K562 (cell line): ENCODE data around the gene TMEM200B. TPM values are rescaled to one million over a fixed set of nuclear protein-coding genes. Genes with fewer than 3 reads are reported as not detected.

Experiments
- ADNP ChIP-seq: fragments of 200-800 bp; sonication (Bioruptor generic); IDR thresholded peaks from 2 replicates; pipeline ENCODE4 v1.6.1; 2016; ENCODE audit warnings: missing genetic modification characterization, missing compliant biosample characterization
- ARNT ChIP-seq, 2 experiments: fragments of 450-650 bp; IDR thresholded peaks; 2 replicates each; pipeline ENCODE4 v1.6.1; 2016; ENCODE audit warnings: mild to moderate bottlenecking in 1 of 2
- BACH1 ChIP-seq: fragments of 200-800 bp; sonication (Bioruptor generic); IDR thresholded peaks from 2 replicates; pipeline ENCODE4 v1.6.1; 2016; ENCODE audit warnings: missing genetic modification characterization, missing compliant biosample characterization
- CEBPB ChIP-seq: fragments of 450-650 bp; IDR thresholded peaks from 2 replicates; pipeline ENCODE4 v1.6.1; 2016; ENCODE audit warnings: missing genetic modification characterization, missing compliant biosample characterization
- CEBPG ChIP-seq, 3 experiments: fragments of 200-800 bp in 1 of 3; sonication (Bioruptor generic) in 1 of 3; sonication (generic) in 1 of 3; formaldehyde crosslinking in 1 of 3; IDR thresholded peaks in 2 of 3; conservative IDR thresholded peaks in 1 of 3; 2 replicates each; pipeline versions ENCODE4 v1.6.1 to v1.8.0; 2016 to 2022; ENCODE audit warnings: missing compliant biosample characterization in 2 of 3, missing genetic modification characterization in 2 of 3, mild to moderate bottlenecking in 1 of 3, missing genetic modification reagents in 1 of 3
- CTBP1 ChIP-seq: fragments of 450-650 bp; IDR thresholded peaks from 2 replicates; pipeline ENCODE4 v1.6.1; 2016; ENCODE audit warnings: borderline replicate concordance
- FOXK2 ChIP-seq, 2 experiments: fragments of 450-650 bp; IDR thresholded peaks in 1 of 2; conservative IDR thresholded peaks in 1 of 2; 2 replicates each; pipeline ENCODE4 v1.6.1; 2016; ENCODE audit warnings: low read depth in 2 of 2, mild to moderate bottlenecking in 1 of 2
- GATA2 ChIP-seq: sonication (generic); formaldehyde crosslinking; IDR thresholded peaks from 2 replicates; pipeline ENCODE4 v1.4.0; 2020; ENCODE audit warnings: mild to moderate bottlenecking, missing genetic modification reagents
- MEF2D ChIP-seq: conservative IDR thresholded peaks from 2 replicates; pipeline ENCODE4 v1.6.1; 2016; ENCODE audit warnings: low read depth, missing genetic modification characterization, missing compliant biosample characterization
- MXI1 ChIP-seq: IDR thresholded peaks from 2 replicates; pipeline ENCODE4 v1.6.1; 2011; ENCODE audit warnings: low read depth, mild to moderate bottlenecking, improper control_type of control experiment, low read length
- MYC ChIP-seq, 2 experiments: fragments of 250-450 bp in 1 of 2; sonication (Bioruptor Pico) in 1 of 2; IDR thresholded peaks; 2 replicates each; pipeline versions ENCODE4 v1.5.1 to v1.6.1; 2012 to 2021; ENCODE audit warnings: low read depth in 2 of 2, borderline replicate concordance in 1 of 2, improper control_type of control experiment in 1 of 2, low read length in 1 of 2, mild to moderate bottlenecking in 1 of 2, moderate library complexity in 1 of 2
- NR2C2 ChIP-seq, 2 experiments: fragments of 200-800 bp in 1 of 2; sonication (Bioruptor generic) in 1 of 2; sonication (generic) in 1 of 2; formaldehyde crosslinking in 1 of 2; IDR thresholded peaks; 2 replicates each; pipeline versions ENCODE4 v1.6.1 to v1.8.0; 2016 to 2022; ENCODE audit warnings: mild to moderate bottlenecking in 1 of 2, missing compliant biosample characterization in 1 of 2, missing genetic modification characterization in 1 of 2, missing genetic modification reagents in 1 of 2
- PML ChIP-seq: IDR thresholded peaks from 2 replicates; pipeline ENCODE4 v1.6.1; 2012; ENCODE audit warnings: low read length, inconsistent platforms
- RFX7 ChIP-seq: fragments of 250-450 bp; sonication (Bioruptor Pico); IDR thresholded peaks from 2 replicates; pipeline ENCODE4 v1.5.1; 2021; ENCODE audit warnings: mild to moderate bottlenecking
- TRIM28 ChIP-seq: fragments of 450-650 bp; IDR thresholded peaks from 2 replicates; pipeline ENCODE4 v1.6.1; 2017
- ZFP30 ChIP-seq: fragments of 250-450 bp; sonication (Bioruptor Pico); IDR thresholded peaks from 2 replicates; pipeline ENCODE4 v1.8.0; 2022; ENCODE audit warnings: moderate library complexity, mild to moderate bottlenecking, inconsistent platforms, borderline replicate concordance
- ZNF431 ChIP-seq: sonication (generic); formaldehyde crosslinking; IDR thresholded peaks from 2 replicates; pipeline ENCODE4 v1.8.0; 2022; ENCODE audit warnings: mild to moderate bottlenecking, missing genetic modification reagents
- polyA plus RNA-seq, 8 experiments: library from polyadenylated mRNA; depleted of rRNA in 4 of 8; stranded (reverse) in 5 of 8; unstranded in 3 of 8; fragments of >200 nt; fragmentation: Nextera tagmentation in 2 of 8; fragmentation: Illumina TruSeq in 1 of 8; extraction: Ambion mirVana in 2 of 8; extraction: Trizol in 1 of 8; gene quantifications; 2 replicates each; pipeline versions ENCODE4 v1.2.1 to v1.2.3, GENCODE V29; 2011 to 2014; ENCODE audit warnings: inconsistent platforms in 1 of 8, missing spikeins in 1 of 8
- total RNA-seq, 7 experiments: library from RNA; depleted of rRNA in 6 of 7; stranded (reverse); fragments of >200 nt in 6 of 7; fragmentation: Illumina TruSeq in 2 of 7; extraction: Trizol in 2 of 7; gene quantifications; 2 replicates each; pipeline versions ENCODE4 v1.2.1 to v1.2.3, GENCODE V29; 2011 to 2021; ENCODE audit warnings: low replicate concordance in 1 of 7
- TF ChIP-seq, protein P1 (sequence below), 2 experiments: fragments of 450-650 bp; conservative IDR thresholded peaks; 2 replicates each; pipeline ENCODE4 v1.6.1; 2017; ENCODE audit warnings: mild to moderate bottlenecking in 2 of 2, moderate library complexity in 2 of 2
- TF ChIP-seq, protein P2 (sequence below): IDR thresholded peaks from 2 replicates; pipeline ENCODE4 v1.6.1; 2011; ENCODE audit not compliant: insufficient read length; ENCODE audit errors: extremely low read depth
- TF ChIP-seq, protein P3 (sequence below): fragments of 450-650 bp; formaldehyde crosslinking; IDR thresholded peaks from 2 replicates; pipeline ENCODE4 v1.4.0; 2022; ENCODE audit warnings: missing genetic modification characterization
- TF ChIP-seq, protein P4 (sequence below): sonication (generic); formaldehyde crosslinking; IDR thresholded peaks from 2 replicates; pipeline ENCODE4 v1.8.0; 2022; ENCODE audit warnings: missing genetic modification reagents, mild to moderate bottlenecking, moderate library complexity, borderline replicate concordance

The TMEM200B gene
- total and polyA plus RNA-seq, 9 of the 15 experiments (the other 6 are each of a cell fraction or from before 2014, with no cell fraction given): 0.04 to 0.35 (median 0.10) TPM; not detected in 1

DNA sequence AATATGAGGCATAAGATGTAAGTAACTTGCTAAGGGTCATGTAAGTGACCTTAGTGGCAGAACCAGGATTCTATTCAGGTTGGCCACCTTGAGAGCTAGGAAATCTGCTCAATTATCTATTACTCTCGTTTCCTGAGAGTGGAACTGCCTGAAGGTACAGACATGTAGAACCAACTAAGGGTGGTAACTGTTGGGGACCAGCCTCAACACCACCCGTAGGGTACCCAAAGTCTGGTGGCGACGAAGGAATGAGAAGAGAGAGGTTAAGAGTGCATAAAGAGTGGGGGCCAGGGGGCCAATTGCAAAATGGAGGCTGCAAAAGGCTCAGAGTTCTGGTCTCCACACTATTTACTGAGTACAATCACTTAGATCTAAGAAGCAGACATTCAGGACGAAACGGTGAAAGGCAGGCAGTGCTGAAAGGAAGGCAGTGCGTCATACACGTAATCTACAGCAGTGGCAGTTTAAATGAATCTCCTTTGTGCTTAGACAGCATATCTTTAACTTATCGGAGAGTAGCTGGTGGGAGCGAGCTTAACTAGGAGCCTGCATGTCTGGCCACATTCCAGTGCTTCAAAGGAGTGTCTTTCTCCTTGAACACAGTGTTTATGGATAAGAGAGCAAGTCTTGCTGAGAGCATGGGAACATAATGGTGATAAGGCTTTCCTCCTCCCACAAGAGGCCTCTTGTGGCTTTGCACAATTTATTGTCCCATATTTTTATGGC is 33.0 kb upstream of the TMEM200B start (continued):
- TF ChIP-seq, protein P1, sequence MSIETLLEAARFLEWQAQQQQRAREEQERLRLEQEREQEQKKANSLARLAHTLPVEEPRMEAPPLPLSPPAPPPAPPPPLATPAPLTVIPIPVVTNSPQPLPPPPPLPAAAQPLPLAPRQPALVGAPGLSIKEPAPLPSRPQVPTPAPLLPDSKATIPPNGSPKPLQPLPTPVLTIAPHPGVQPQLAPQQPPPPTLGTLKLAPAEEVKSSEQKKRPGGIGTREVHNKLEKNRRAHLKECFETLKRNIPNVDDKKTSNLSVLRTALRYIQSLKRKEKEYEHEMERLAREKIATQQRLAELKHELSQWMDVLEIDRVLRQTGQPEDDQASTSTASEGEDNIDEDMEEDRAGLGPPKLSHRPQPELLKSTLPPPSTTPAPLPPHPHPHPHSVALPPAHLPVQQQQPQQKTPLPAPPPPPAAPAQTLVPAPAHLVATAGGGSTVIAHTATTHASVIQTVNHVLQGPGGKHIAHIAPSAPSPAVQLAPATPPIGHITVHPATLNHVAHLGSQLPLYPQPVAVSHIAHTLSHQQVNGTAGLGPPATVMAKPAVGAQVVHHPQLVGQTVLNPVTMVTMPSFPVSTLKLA (conservative IDR thresholded peaks at IDR 0.05): peak; percentile 71 to 93
- TF ChIP-seq CTBP1: peak; percentile 93
- TF ChIP-seq CEBPG (CRISPR knock-in tag; IDR thresholded peaks at IDR 0.05): peak; percentile 32; the same call in 1 of the 2 replicates
- TF ChIP-seq CEBPG (tag; conservative IDR thresholded peaks at IDR 0.05 in 1 of 2, IDR thresholded peaks at IDR 0.05 in 1 of 2): no peak
- TF ChIP-seq CEBPB (tag): peak; percentile 82
- no peak for TF ChIP-seq NR2C2 (CRISPR knock-in tag; IDR thresholded peaks at IDR 0.05)
- TF ChIP-seq NR2C2 (tag; IDR thresholded peaks at IDR 0.05): peak; percentile 66
- peak; percentile 73; the same call in 1 of the 2 replicates for TF ChIP-seq MXI1
- peak; percentile 75; the same call in 1 of the 2 replicates for TF ChIP-seq MEF2D (tag)
- TF ChIP-seq GATA2 (CRISPR knock-in tag): peak; percentile 98
- TF ChIP-seq, protein P2, sequence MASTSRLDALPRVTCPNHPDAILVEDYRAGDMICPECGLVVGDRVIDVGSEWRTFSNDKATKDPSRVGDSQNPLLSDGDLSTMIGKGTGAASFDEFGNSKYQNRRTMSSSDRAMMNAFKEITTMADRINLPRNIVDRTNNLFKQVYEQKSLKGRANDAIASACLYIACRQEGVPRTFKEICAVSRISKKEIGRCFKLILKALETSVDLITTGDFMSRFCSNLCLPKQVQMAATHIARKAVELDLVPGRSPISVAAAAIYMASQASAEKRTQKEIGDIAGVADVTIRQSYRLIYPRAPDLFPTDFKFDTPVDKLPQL: no peak
- TF ChIP-seq ZNF431: 0 out of 2 replicates have a peak, but pooled peaks have one; percentile 40
- TF ChIP-seq ADNP (tag): peak; percentile 84
- TF ChIP-seq PML: peak; percentile 82; the same call in 1 of the 2 replicates
- TF ChIP-seq FOXK2 (conservative IDR thresholded peaks at IDR 0.05 in 1 of 2, IDR thresholded peaks at IDR 0.05 in 1 of 2; ENCODE audit: low read depth in 2 of 2): peak; percentile 86 to 87
- TF ChIP-seq, protein P3, sequence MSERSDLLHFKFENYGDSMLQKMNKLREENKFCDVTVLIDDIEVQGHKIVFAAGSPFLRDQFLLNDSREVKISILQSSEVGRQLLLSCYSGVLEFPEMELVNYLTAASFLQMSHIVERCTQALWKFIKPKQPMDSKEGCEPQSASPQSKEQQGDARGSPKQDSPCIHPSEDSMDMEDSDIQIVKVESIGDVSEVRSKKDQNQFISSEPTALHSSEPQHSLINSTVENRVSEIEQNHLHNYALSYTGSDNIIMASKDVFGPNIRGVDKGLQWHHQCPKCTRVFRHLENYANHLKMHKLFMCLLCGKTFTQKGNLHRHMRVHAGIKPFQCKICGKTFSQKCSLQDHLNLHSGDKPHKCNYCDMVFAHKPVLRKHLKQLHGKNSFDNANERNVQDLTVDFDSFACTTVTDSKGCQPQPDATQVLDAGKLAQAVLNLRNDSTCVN (CRISPR knock-in tag): 0 out of 2 replicates have a peak, but pooled peaks have one; percentile 70
- TF ChIP-seq ARNT (IDR thresholded peaks at IDR 0.05): peak; percentile 97 to 98
- TF ChIP-seq, protein P4, sequence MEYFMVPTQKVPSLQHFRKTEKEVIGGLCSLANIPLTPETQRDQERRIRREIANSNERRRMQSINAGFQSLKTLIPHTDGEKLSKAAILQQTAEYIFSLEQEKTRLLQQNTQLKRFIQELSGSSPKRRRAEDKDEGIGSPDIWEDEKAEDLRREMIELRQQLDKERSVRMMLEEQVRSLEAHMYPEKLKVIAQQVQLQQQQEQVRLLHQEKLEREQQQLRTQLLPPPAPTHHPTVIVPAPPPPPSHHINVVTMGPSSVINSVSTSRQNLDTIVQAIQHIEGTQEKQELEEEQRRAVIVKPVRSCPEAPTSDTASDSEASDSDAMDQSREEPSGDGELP: peak; percentile 57; the same call in 1 of the 2 replicates
- TF ChIP-seq MYC (IDR thresholded peaks at IDR 0.05; ENCODE audit: low read depth, low read length): peak; percentile 83
- no peak for TF ChIP-seq MYC (CRISPR knock-in tag; IDR thresholded peaks at IDR 0.05; ENCODE audit: borderline replicate concordance, low read depth)
- TF ChIP-seq TRIM28: peak; percentile 90
- TF ChIP-seq RFX7: no peak
- 0 out of 2 replicates have a peak, but pooled peaks have one; percentile 57 for TF ChIP-seq BACH1 (tag)
- TF ChIP-seq ZFP30 (CRISPR knock-in tag): peak; percentile 92; the same call in 1 of the 2 replicates
